A549 treated with dexamethasone at 1 μM for 4 hours (cell line): ENCODE data around the gene PELO. TPM values are rescaled to one million over a fixed set of nuclear protein-coding genes. Genes with fewer than 3 reads are reported as not detected.

Source experiments
- total RNA-seq: library from RNA; stranded (reverse); fragments of 200-300 nt; extraction: Qiagen RNA extraction; gene quantifications from 5 replicates; pipeline ENCODE4 v1.2.3, GENCODE V29; 2022

PELO gene
- total RNA-seq: 14.9 to 17.7 TPM (median 17.1 TPM) in 5 replicates

GRCh38 chr5:52787600-52788504, at the start of gene PELO, which contains the start of gene ITGA1:
PELO (plus strand) TSS chr5:52787916; CDS start chr5:52800395, 12,479 bp downstream.
ITGA1 (plus strand) TSS chr5:52787916; CDS start chr5:52788354, 438 bp downstream.

Other genes starting within 250 kb of the PELO start
- 0.82 to 1.5 TPM (median 1.1 TPM) in 5 replicates for gene ITGA1, start within 50 bp of the PELO start, total RNA-seq
- 8.5 to 13.9 TPM (median 11.3 TPM) in 5 replicates for gene ITGA2, start 201.4 kb downstream of the PELO start, total RNA-seq